ENCODE data around the gene AKNA.
"Not testable (repeated sequence)": the region's sequence is repeated elsewhere in the genome, so short reads cannot be mapped to it uniquely, and the experiment has no call there.

DNA sequence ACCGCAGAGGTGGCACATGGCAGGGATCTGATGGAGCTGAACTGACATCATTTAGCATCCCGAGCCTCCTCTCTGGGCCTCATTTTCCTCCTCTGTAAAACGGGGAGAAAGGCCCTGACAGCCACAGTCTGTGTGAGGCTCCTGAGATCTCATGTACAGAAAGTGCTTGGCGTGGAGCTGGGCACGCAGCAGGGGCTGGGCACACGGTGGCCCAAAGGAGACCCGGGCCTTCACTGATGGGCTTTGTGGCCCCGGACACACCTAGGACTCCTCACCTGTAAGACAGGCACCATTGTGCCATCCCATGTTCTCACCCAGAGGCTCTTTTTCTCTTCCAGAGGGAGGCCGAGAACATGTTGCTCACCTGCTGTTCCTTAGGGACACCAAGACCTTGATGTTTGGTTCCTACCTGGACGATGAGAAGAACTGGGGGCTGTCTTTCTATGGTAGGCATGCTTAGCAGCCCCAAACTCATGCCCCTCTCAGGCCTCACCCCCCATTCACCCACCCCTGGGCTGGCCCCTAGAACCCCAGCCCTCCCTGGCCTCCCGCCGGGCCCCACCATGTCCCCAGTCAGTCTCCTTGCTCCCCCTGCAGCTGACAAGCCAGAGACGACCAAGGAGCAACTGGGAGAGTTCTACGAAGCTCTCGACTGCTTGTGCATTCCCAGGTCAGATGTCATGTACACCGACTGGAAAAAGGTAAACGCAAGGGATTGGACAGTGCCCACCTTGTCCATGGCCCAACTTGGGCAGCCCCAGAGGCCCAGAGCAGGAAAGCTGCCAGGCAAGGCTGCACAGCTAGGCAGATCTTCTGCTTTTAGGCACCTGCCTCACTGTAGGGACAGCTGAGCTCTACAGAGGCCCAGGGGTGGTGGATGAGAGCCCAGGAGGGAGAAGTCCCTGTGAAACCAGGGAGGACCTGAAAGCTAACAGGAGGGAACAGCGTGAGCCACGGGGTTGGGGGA is 56.3 kb downstream of the AKNA start:
- TF ChIP-seq, protein P1, sequence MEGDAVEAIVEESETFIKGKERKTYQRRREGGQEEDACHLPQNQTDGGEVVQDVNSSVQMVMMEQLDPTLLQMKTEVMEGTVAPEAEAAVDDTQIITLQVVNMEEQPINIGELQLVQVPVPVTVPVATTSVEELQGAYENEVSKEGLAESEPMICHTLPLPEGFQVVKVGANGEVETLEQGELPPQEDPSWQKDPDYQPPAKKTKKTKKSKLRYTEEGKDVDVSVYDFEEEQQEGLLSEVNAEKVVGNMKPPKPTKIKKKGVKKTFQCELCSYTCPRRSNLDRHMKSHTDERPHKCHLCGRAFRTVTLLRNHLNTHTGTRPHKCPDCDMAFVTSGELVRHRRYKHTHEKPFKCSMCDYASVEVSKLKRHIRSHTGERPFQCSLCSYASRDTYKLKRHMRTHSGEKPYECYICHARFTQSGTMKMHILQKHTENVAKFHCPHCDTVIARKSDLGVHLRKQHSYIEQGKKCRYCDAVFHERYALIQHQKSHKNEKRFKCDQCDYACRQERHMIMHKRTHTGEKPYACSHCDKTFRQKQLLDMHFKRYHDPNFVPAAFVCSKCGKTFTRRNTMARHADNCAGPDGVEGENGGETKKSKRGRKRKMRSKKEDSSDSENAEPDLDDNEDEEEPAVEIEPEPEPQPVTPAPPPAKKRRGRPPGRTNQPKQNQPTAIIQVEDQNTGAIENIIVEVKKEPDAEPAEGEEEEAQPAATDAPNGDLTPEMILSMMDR (IDR thresholded peaks at IDR 0.05): not testable (repeated sequence)
- TF ChIP-seq IRF2 (CRISPR knock-in tag; IDR thresholded peaks at IDR 0.05; ENCODE audit: borderline replicate concordance, low read depth); NR1H2 (CRISPR knock-in tag; IDR thresholded peaks at IDR 0.05); JUN (CRISPR knock-in tag; IDR thresholded peaks at IDR 0.05); ATF1 (CRISPR knock-in tag; IDR thresholded peaks at IDR 0.05); ETV6 (CRISPR knock-in tag; IDR thresholded peaks at IDR 0.05): not testable (repeated sequence)
- TF ChIP-seq, protein P2, sequence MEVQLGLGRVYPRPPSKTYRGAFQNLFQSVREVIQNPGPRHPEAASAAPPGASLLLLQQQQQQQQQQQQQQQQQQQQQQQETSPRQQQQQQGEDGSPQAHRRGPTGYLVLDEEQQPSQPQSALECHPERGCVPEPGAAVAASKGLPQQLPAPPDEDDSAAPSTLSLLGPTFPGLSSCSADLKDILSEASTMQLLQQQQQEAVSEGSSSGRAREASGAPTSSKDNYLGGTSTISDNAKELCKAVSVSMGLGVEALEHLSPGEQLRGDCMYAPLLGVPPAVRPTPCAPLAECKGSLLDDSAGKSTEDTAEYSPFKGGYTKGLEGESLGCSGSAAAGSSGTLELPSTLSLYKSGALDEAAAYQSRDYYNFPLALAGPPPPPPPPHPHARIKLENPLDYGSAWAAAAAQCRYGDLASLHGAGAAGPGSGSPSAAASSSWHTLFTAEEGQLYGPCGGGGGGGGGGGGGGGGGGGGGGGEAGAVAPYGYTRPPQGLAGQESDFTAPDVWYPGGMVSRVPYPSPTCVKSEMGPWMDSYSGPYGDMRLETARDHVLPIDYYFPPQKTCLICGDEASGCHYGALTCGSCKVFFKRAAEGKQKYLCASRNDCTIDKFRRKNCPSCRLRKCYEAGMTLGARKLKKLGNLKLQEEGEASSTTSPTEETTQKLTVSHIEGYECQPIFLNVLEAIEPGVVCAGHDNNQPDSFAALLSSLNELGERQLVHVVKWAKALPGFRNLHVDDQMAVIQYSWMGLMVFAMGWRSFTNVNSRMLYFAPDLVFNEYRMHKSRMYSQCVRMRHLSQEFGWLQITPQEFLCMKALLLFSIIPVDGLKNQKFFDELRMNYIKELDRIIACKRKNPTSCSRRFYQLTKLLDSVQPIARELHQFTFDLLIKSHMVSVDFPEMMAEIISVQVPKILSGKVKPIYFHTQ (CRISPR knock-in tag; IDR thresholded peaks at IDR 0.05): not testable (repeated sequence)
